Measurements from ENCODE around the gene PLA2G4E.

PLA2G4E gene

GRCh38 chr15:41932101-41932500 is 88.7 kb downstream of the PLA2G4E start:
- Histone ChIP-seq H3K27me3 (replicated peaks; ENCODE audit: control insufficient read depth, insufficient read depth, low read length) (no peaks in the 10 kb centered on the region), H3K4me3 (replicated peaks; ENCODE audit: low read depth, low read length) (no peak overlapping the region), H3K36me3 (ENCODE audit: control insufficient read depth, insufficient read depth, low read length) (peaks cover 4% of the 10 kb centered on the region)
- no peak for DNase-seq (ENCODE audit: extremely low read depth, insufficient read length)
- TF ChIP-seq CTCF (IDR thresholded peaks at IDR 0.05; ENCODE audit: insufficient read depth, low read length, poor library complexity, severe bottlenecking), result no peak
